HEK293 (cell line): ENCODE data around the gene TMEM208.

Experiments
- CTCF ChIA-PET: fragments of 350-600 bp; formaldehyde crosslinking; extraction: SDS; loops from one replicate; lab custom pipeline; 2021; ENCODE audit warnings: antibody characterized with exemption; lab: Yijun Ruan, JAX
- POLR2A ChIA-PET: fragments of 300-600 bp; formaldehyde crosslinking; extraction: SDS; loops from one replicate; lab custom pipeline; 2020; ENCODE audit warnings: antibody characterized with exemption, inconsistent platforms; lab: Yijun Ruan, JAX
- H3K27ac ChIP-seq: fragments of 200-500 bp; sonication (Bioruptor generic); 2 replicates; pipeline ENCODE4 v1.5.1; 2014; ENCODE audit warnings: low read depth, low read length, control low read depth, inconsistent platforms; ENCODE audit errors: extremely low read depth
- H3K36me3 ChIP-seq, 2 experiments: fragments of 200-500 bp in 1 of 2; sonication (Bioruptor generic) in 1 of 2; 1 replicate in 1 of 2; 2 replicates in 1 of 2; pipeline ENCODE4 v1.5.1; 2014 to 2017; ENCODE audit warnings: inconsistent platforms in 2 of 2, low read length in 2 of 2; ENCODE audit not compliant: control insufficient read depth in 2 of 2, insufficient read depth in 1 of 2
- H3K4me1 ChIP-seq: fragments of 200-500 bp; sonication (Bioruptor generic); 2 replicates; pipeline ENCODE4 v1.5.1; 2014; ENCODE audit warnings: mild to moderate bottlenecking, low read length, inconsistent platforms; ENCODE audit not compliant: control insufficient read depth, insufficient read depth
- H3K4me3 ChIP-seq: 2 replicates; pipeline ENCODE4 v1.5.1; 2011; ENCODE audit warnings: low read depth, mild to moderate bottlenecking, control low read depth, low read length, moderate library complexity
- H3K9me3 ChIP-seq: fragments of 200-500 bp; sonication (Bioruptor generic); 2 replicates; pipeline ENCODE4 v1.5.1; 2014; ENCODE audit warnings: low read depth, low read length, inconsistent platforms; ENCODE audit not compliant: control insufficient read depth, insufficient read depth
- EGR2 ChIP-seq: fragments of 450-650 bp; formaldehyde crosslinking; IDR thresholded peaks from 2 replicates; pipeline ENCODE4 v1.5.1; 2016; ENCODE audit warnings: low read depth, missing biosample characterization, missing genetic modification characterization
- HOXC10 ChIP-seq: sonication (generic); formaldehyde crosslinking; IDR thresholded peaks from 2 replicates; pipeline ENCODE4 v1.8.1; 2023; ENCODE audit warnings: mild to moderate bottlenecking, missing genetic modification reagents
- KLF10 ChIP-seq: fragments of 450-650 bp; IDR thresholded peaks from 2 replicates; pipeline ENCODE4 v1.5.1; 2018; ENCODE audit warnings: missing biosample characterization, mild to moderate bottlenecking, missing genetic modification characterization
- MEIS1 ChIP-seq: sonication (generic); formaldehyde crosslinking; IDR thresholded peaks from 2 replicates; pipeline ENCODE4 v1.8.1; 2022; ENCODE audit warnings: missing genetic modification reagents, mild to moderate bottlenecking, borderline replicate concordance
- OSR2 ChIP-seq: fragments of 450-650 bp; formaldehyde crosslinking; IDR thresholded peaks from 2 replicates; pipeline ENCODE4 v1.5.1; 2016; ENCODE audit warnings: missing biosample characterization, missing genetic modification characterization
- SP2 ChIP-seq: fragments of 450-650 bp; formaldehyde crosslinking; IDR thresholded peaks from 2 replicates; pipeline ENCODE4 v1.5.1; 2016; ENCODE audit warnings: missing biosample characterization, missing genetic modification characterization
- ZEB2 ChIP-seq: fragments of 450-650 bp; formaldehyde crosslinking; IDR thresholded peaks from 2 replicates; pipeline ENCODE4 v1.5.1; 2016; ENCODE audit warnings: missing biosample characterization, missing genetic modification characterization
- ZFHX2 ChIP-seq: fragments of 450-650 bp; formaldehyde crosslinking; conservative IDR thresholded peaks from 2 replicates; pipeline ENCODE4 v1.5.1; 2016; ENCODE audit warnings: missing biosample characterization, missing genetic modification characterization
- ZFP69B ChIP-seq: fragments of 450-650 bp; formaldehyde crosslinking; IDR thresholded peaks from 2 replicates; pipeline ENCODE4 v1.5.1; 2016; ENCODE audit warnings: missing biosample characterization, missing genetic modification characterization
- ZNF510 ChIP-seq: fragments of 450-650 bp; formaldehyde crosslinking; IDR thresholded peaks from 2 replicates; pipeline ENCODE4 v1.5.1; 2018; ENCODE audit warnings: mild to moderate bottlenecking, missing genetic modification characterization, missing biosample characterization; ENCODE audit not compliant: insufficient replicate concordance
- ZNF571 ChIP-seq: fragments of 450-650 bp; formaldehyde crosslinking; IDR thresholded peaks from 2 replicates; pipeline ENCODE4 v1.5.0; 2017; ENCODE audit warnings: missing biosample characterization, missing genetic modification characterization
- ZNF621 ChIP-seq: fragments of 450-650 bp; formaldehyde crosslinking; IDR thresholded peaks from 2 replicates; pipeline ENCODE4 v1.5.1; 2017; ENCODE audit warnings: missing biosample characterization, missing genetic modification characterization
- TF ChIP-seq, protein P1 (sequence below): fragments of 450-650 bp; formaldehyde crosslinking; IDR thresholded peaks from 2 replicates; pipeline ENCODE4 v1.5.1; 2016; ENCODE audit warnings: missing biosample characterization, missing genetic modification characterization
- TF ChIP-seq, protein P2 (sequence below): fragments of 450-650 bp; formaldehyde crosslinking; IDR thresholded peaks from 2 replicates; pipeline ENCODE4 v1.5.1; 2016; ENCODE audit warnings: missing biosample characterization, missing genetic modification characterization
- TF ChIP-seq, protein P3 (sequence below): fragments of 450-650 bp; formaldehyde crosslinking; IDR thresholded peaks from 2 replicates; pipeline ENCODE4 v1.5.1; 2016; ENCODE audit warnings: missing biosample characterization, missing genetic modification characterization, low read depth
- TF ChIP-seq, protein P4 (sequence below): fragments of 450-650 bp; formaldehyde crosslinking; IDR thresholded peaks from 2 replicates; pipeline ENCODE4 v1.5.1; 2016; ENCODE audit warnings: missing biosample characterization, missing genetic modification characterization, low read depth

Gene TMEM208

DNA sequence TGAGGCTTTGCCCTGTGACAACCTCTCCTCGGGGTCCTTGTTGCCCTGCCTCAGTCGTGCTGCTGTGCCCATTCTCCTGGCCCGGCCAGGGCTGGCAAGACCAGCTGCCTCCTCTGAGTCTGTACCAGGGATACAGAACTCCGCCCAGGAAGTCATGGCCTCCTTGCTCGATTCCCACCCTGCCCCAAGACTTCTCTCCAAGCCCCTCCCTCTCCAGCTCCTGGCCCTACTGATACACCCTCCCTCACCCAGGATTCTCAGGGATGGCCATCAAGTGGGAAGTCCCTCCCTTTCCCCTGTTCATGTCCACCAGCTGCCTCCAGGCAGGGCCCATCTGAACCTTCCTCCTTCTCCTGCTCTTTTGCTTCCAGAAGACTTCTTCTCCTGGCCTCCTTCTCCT, 11.2 kb upstream of the TMEM208 start:
- H3K4me3 ChIP-seq = no peak overlapping the region
- H3K27ac ChIP-seq = no peak overlapping the region
- TF ChIP-seq ZFP69B (tag by site-specific recombination) = no peak
- no peak for TF ChIP-seq MEIS1 (CRISPR knock-in tag)
- no peak for TF ChIP-seq HOXC10 (CRISPR knock-in tag)
- no peak for TF ChIP-seq ZNF571 (tag by site-specific recombination)
- no peak for TF ChIP-seq KLF10
- TF ChIP-seq SP2 = peak; percentile 65
- CTCF ChIA-PET = no interaction called here
- no peaks in the 10 kb centered on the region for H3K9me3 ChIP-seq
- H3K4me1 ChIP-seq = no peaks in the 10 kb centered on the region
- peaks cover 0 to 7% of the 10 kb centered on the region in 2 experiments; a peak in 2 of 3 replicates for H3K36me3 ChIP-seq
- POLR2A ChIA-PET = interaction anchor here (0.8 kb wide), 1 partner anchor 16 kb away, joined by 3 read pairs; no protein-coding TSS in a partner anchor

DNA sequence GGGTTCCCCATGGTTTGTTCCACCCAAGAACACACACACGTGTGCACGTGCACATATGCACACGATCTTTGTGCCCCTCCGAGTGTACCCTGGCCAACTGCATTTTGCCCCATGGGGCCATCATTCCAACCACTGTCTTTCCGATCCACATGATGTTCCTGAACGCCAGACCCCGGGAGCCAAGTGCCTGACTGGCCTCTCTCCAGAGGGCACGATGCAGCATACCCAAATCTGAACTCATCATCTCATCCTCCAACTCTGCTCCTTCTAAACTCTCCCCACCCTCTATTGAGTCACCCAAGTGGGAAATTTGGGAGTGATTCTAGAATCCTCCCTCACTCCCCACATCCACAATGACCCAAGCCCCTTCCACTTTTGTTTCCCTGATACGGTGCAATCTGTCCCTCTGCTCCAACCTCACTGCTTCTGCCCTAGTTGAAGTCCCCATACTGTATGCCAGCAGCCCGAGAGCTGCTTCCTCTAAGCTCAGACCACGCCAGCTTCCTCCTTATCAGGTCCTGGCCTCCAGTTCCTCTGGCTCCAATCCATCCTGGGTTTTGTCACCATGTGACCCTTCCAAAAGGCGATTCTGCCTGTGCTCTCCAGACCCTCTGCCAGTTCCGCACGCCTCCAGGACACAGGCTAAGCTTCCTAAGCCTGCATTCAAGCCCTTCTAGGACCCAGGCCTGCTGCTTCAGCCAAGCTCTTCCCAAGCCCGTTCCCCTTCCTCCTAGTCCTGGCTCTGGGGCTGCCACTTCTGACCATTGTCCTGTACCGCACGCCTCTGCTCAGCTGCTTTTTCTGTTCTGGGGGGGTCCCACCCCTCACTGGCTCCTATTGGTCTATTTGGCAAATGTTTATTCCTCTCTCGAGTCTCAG, 10.1 kb upstream of the TMEM208 start:
- H3K4me1 ChIP-seq = no peaks in the 10 kb centered on the region
- no peak overlapping the region for H3K4me3 ChIP-seq
- no peaks in the 10 kb centered on the region for H3K9me3 ChIP-seq
- TF ChIP-seq ZEB2 (tag by site-specific recombination) (no peak), EGR2 (tag by site-specific recombination) (no peak), ZNF621 (tag by site-specific recombination) (no peak)
- TF ChIP-seq, protein P1, sequence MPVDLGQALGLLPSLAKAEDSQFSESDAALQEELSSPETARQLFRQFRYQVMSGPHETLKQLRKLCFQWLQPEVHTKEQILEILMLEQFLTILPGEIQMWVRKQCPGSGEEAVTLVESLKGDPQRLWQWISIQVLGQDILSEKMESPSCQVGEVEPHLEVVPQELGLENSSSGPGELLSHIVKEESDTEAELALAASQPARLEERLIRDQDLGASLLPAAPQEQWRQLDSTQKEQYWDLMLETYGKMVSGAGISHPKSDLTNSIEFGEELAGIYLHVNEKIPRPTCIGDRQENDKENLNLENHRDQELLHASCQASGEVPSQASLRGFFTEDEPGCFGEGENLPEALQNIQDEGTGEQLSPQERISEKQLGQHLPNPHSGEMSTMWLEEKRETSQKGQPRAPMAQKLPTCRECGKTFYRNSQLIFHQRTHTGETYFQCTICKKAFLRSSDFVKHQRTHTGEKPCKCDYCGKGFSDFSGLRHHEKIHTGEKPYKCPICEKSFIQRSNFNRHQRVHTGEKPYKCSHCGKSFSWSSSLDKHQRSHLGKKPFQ (tag by site-specific recombination) = no peak
- TF ChIP-seq, all 188 proteins: peak for 0
- H3K36me3 ChIP-seq = peaks cover 0 to 4% of the 10 kb centered on the region in 2 experiments; a peak in 2 of 3 replicates
- POLR2A ChIA-PET = no interaction called here
- H3K27ac ChIP-seq = no peak overlapping the region
- CTCF ChIA-PET = interaction anchor here (0.6 kb wide), 3 partner anchors 12 to 267 kb away, joined by 3 to 4 read pairs (median 4); partner anchors contain the start of genes AGRP and ELMO3

DNA sequence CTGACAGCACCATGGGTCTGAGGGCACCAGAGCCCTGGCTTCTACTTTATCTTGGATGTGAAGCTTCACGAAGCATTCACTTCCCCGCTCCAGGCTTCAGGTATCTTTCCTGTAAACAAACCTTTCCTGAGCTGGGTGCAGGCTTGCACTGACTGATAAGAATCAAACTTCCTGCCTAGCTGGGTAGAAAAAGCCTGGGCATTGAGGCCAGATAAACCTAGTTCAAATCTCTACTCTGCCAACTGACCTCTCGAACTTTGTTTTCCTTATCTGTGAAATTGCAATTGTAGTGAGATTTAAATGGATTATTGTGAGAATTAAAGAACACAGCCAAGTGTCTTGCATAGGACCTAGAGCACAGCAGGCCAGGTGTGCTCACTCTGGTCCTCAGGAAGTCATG, 2.9 kb upstream of the TMEM208 start:
- ChIA-PET CTCF (interaction anchor here (0.7 to 1.1 kb wide), 3 partner anchors 15 to 677 kb away, joined by 3 to 5 read pairs (median 3); no protein-coding TSS in a partner anchor), POLR2A (interaction anchor here (1.2 to 1.6 kb wide), 3 partner anchors 22 to 26 kb away, joined by 3 to 6 read pairs (median 4); no protein-coding TSS in a partner anchor)
- Histone ChIP-seq H3K4me3 (no peak overlapping the region), H3K4me1 (no peaks in the 10 kb centered on the region), H3K27ac (no peak overlapping the region), H3K9me3 (no peaks in the 10 kb centered on the region), H3K36me3 (peaks cover 0 to 15% of the 10 kb centered on the region in 2 experiments; a peak in 1 of 3 replicates)
- TF ChIP-seq ZFHX2 (tag by site-specific recombination) (no peak), EGR2 (tag by site-specific recombination) (no peak), ZNF510 (tag by site-specific recombination) (no peak), OSR2 (tag by site-specific recombination) (no peak)
- TF ChIP-seq, protein P2, sequence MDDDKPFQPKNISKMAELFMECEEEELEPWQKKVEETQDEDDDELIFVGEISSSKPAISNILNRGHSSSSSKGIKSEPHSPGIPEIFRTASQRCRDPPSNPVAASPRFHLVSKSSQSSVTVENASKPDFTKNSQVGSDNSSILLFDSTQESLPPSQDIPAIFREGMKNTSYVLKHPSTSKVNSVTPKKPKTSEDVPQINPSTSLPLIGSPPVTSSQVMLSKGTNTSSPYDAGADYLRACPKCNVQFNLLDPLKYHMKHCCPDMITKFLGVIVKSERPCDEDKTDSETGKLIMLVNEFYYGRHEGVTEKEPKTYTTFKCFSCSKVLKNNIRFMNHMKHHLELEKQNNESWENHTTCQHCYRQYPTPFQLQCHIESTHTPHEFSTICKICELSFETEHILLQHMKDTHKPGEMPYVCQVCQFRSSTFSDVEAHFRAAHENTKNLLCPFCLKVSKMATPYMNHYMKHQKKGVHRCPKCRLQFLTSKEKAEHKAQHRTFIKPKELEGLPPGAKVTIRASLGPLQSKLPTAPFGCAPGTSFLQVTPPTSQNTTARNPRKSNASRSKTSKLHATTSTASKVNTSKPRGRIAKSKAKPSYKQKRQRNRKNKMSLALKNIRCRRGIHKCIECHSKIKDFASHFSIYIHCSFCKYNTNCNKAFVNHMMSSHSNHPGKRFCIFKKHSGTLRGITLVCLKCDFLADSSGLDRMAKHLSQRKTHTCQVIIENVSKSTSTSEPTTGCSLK = no peak
- TF ChIP-seq, protein P3, sequence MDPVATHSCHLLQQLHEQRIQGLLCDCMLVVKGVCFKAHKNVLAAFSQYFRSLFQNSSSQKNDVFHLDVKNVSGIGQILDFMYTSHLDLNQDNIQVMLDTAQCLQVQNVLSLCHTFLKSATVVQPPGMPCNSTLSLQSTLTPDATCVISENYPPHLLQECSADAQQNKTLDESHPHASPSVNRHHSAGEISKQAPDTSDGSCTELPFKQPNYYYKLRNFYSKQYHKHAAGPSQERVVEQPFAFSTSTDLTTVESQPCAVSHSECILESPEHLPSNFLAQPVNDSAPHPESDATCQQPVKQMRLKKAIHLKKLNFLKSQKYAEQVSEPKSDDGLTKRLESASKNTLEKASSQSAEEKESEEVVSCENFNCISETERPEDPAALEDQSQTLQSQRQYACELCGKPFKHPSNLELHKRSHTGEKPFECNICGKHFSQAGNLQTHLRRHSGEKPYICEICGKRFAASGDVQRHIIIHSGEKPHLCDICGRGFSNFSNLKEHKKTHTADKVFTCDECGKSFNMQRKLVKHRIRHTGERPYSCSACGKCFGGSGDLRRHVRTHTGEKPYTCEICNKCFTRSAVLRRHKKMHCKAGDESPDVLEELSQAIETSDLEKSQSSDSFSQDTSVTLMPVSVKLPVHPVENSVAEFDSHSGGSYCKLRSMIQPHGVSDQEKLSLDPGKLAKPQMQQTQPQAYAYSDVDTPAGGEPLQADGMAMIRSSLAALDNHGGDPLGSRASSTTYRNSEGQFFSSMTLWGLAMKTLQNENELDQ = no peak
- TF ChIP-seq, protein P4, sequence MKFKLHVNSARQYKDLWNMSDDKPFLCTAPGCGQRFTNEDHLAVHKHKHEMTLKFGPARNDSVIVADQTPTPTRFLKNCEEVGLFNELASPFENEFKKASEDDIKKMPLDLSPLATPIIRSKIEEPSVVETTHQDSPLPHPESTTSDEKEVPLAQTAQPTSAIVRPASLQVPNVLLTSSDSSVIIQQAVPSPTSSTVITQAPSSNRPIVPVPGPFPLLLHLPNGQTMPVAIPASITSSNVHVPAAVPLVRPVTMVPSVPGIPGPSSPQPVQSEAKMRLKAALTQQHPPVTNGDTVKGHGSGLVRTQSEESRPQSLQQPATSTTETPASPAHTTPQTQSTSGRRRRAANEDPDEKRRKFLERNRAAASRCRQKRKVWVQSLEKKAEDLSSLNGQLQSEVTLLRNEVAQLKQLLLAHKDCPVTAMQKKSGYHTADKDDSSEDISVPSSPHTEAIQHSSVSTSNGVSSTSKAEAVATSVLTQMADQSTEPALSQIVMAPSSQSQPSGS = no peak
